NCI-H2227 (cell line): ENCODE measurements around the gene PCBP3.
"Not testable (repeated sequence)": the region's sequence is repeated elsewhere in the genome, so short reads cannot be mapped to it uniquely, and the experiment has no call there.

Experiments used
- DNase-seq: peaks from one replicate; lab custom pipeline; 2025; ENCODE audit not compliant: unreplicated experiment; lab: John Stamatoyannopoulos, UW

PCBP3 gene

DNA sequence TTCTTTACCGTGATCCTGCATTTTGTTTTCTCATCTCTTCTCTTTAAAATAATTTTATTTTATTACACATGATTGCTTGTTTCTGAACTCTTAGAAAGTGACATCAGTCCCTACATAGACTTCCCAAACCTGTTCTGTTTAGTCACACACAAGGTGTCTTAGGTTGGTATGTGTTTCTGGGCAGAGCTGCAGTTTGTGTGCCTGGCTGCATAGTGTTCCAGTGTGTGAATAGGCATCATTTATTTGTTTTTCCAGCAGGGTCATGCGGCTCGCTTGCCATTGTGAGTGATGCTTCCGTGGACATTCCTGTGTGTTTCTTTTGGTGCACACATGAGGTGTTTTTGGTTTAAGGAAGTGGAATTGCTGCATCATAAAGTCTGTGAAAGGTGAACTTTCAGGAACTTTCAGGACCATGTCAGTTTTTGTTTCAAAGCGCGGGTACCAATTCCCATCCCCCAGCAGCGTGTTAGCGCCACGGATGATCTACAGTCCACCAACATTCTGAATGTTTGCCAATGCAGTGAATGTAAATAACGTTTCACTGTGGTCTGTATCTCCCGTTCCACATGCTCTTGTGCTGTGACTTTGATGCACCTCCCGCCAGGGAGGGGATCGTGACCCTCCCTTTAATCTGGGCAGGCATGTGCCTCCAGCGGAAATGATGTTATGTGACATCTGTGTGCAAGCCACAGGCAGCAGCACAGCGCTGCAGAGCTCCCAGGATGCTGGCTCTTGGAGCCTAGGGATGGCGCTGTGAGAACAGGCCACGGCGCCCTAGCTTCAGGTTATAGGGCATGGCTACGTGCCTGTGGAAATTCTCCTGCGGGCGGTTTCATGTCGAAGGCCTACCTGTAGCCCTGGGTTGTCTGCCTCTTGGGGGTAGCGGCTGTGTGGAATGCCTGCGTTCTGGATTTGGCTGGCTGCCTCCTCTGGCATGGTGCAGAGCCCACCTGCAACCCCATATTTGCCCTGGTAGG lies 193.5 kb downstream of the PCBP3 start:
- DNase-seq = no peak

DNA sequence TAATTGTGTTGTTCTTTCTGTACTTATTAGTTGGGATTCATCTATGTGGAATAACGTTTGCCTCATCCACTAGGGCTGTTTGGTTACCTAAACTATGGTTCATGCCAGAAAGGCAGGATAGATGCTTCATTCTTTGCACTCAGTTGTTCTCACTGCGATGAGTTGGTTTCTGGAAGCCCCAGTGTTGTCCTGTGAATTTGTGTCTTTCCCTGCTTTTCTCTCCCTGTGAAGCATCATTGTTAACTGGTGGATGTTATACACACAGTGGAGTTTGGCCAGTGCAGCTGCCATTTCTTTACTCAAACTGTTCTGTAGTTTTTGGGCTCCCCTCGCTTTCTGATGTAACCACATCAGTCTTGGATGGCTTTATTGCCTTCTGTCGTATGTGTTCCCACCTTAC lies 194.4 kb downstream of the PCBP3 start:
- no peak for DNase-seq

DNA sequence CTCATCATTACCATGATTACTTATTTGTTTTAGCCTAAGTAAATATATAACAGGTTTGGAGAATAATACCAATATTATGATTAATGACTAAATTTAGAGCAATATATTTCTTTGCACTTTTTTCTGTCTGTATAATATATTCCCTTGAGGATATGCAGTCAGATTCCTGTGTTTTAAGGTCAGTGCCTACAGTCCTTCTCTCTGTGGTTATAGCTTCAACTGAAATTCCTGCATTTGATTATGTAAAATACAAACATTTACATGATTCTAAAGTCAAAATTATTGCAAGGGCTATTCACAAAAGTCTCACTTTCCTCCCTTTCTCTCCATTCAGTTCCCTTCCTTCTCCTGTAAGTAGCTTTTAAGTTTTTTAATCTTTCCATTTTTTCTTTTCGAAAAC lies 195.1 kb downstream of the PCBP3 start:
- DNase-seq = no peak

DNA sequence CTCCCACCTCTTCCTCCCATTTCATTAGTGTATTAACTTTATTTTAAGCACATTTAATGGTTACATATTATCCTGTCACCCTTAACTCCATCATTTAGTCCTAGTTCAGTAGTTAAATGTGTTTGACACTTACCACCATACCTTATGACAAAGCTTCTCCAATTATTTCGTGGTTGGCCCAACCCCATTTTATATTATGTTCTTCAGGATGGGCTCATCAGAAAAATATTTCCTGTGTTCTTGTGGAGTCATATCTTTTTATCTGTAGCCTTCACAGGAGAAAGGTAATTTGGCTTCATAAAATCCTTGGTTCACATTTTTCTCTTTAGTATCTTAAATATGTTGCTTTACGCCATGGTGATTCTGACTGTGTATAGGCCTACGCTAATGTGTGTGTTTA lies 195.7 kb downstream of the PCBP3 start:
- no peak for DNase-seq

DNA sequence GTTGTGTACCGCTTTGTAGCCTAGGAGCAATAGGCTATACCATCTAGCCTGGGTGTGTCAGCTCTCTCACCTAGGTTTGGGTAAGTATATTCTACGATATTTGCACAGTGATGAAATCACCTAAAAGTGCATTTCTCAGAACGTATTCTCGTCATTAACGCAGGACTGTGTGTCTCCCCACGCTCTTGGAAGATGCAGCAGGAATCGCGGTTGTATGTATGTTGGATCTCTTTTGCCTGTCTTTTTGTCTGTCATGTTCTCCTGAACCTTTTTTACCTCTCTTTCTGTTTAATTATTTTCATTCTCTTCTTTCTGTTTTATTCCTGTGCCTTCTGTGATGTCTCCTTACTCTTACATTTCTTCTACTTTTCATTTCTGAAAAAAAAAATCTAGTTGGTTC lies 197.5 kb downstream of the PCBP3 start:
- DNase-seq = no peak

DNA sequence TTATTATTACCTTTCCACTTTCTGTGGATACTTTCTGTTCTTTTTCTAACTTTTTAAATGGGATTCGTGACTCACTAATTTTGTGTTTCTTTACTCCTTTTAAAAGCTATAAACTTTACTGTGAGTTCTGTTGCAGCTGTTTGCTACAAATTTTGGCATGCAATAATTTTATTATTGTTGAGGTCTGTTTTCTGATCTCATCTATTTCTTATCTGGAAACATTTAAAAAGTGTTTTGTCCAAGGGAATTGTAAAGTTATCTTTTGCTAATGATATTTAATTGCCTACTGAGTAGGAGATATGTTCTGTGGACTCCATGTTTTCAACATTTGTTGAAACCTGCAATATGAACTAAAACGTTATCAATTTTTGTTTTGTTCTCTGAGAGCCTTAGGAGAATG lies 199.9 kb downstream of the PCBP3 start:
- no peak for DNase-seq

DNA sequence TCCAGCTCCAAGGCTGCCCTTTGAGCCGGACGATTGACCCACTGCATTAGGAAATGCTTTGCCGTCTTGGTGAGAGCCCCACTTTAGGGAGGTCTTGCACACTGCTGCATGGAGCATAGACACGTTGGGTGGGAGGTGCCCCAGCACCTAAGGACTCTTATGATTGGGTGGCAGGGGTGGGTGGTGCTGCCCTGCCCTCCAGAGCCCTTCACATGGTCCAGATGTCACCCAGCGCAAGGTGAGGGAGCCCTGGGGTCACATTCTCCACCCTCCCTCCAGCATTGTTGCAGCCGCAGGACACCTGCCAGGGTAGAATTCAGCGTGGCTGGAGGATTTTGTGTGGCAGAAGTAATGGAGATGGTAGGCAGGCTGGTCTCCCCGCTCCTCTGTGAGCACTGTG lies 200.7 kb downstream of the PCBP3 start:
- DNase-seq = no peak

DNA sequence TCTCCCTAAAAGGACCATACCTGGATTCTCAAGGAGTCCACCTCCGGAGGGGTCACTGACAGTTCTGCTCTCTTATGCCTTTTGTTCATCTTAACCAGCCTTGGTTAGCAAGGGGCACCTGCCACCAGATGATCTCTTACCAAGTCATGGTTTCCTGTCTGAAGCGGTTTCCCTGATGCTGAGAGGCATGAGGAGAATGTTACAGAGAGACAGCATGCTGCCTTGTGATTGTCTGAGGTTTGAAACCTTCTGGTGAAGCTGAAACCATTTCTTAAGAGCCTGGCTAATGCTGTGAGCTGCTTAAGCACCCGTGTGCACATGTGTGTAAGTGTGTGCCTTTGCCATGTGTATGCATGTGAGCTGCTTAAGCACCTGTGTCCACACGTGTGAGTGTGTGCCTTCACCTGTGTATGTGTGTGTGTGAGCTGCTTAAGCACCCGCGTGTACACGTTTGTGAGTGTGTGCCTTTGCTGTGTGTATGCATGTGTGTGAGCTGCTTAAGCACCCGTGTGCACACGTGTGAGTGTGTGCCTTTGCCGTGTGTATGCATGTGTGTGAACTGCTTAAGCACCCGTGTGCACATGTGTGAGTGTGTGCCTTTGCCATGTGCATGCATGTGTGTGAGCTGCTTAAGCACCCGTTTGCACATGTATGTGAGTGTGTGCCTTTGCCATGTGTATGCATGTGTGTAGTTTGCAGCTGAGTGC lies 201.7 kb downstream of the PCBP3 start:
- no peak for DNase-seq

DNA sequence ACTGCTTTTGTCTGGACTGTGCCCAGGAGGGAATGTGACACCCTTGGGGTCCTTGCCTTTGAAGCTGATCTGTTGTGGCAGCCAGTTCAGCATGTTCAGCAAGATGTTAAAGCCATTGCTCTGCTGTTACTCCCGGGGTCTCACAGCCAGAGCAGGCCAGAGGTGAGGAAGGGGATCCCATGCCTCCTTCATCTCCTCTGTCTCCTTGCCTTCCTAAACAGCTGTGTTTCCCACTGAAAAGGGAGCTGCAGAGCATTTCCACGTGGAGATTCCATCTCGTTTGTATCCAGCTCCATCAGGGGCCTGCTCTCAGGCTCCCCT lies 202.2 kb downstream of the PCBP3 start:
- DNase-seq = no peak

DNA sequence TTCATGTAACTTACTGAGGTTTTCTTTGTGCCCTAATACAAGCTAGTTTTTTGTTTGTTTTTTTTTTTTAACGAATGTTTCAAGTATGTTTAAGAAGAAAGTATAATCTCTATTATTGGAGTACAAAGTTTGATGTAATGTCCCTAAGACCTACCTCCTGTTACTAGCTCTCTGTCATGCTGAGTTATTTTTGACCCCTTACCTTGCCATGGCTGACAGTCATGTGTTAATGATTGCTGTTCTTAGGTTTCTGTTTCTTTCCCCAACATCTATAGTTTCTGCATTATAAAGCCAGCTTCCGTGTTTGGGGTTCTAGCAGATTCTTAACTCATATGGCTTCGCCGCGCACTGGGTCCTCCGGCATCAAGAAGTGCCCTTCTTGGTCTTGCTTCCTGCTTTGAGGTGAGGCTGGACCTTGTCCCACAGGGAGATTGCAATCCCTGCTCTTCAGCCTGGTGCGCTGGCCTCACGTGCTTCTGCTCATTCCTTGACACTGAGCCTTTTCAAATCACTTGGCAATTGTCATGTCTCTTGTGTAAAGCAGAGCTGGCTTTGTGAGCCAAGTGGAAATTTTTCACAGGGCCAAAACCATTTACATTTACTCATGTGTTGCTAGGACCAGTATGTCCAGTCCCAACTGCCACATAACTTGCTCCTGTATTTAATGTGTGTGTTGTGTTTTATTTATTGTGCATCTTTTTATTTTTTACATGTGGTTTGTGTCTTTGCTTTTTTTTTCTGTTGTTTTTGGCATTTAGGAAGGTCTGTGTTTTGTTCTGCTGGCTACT lies 203.0 kb downstream of the PCBP3 start:
- no peak for DNase-seq

DNA sequence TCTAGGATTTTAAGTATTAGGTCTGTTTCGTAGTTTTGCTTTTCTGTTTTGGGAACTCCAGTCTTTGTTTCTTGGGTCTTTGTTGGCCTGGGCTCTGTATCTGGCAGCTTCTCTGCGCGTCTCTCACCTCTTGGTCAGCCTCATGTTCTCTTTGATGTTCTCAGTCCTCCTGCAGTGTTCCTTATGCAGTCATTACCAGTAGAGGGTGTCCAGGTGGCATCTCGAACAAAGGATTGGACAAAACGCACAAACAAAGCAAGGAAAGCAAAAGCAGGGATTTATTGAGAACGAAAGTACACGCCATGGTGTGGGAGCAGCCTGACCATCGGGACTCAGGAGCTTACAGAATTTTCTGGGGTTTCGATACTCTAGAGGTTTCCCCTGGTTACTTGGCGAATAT lies 204.3 kb downstream of the PCBP3 start:
- no peak for DNase-seq

DNA sequence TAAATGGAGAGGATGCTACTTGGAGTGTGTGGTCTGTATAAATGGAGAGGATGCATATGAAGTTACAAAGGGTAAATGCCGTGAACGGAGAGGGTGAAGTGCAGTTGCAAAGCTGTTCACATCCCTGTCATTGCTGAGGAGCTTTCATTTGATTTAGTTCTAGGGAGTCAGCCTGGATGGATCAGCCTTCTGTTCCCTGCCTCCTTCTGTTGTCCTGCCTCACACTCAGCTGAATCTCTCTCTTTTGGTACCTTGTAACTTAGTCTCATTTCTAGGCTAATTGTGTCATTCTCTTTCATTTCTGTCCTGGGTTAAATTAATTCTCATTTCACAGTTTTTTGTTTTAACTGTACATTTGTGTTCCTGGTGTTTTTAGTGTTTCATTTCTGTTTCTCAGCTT lies 204.8 kb downstream of the PCBP3 start:
- no peak for DNase-seq

DNA sequence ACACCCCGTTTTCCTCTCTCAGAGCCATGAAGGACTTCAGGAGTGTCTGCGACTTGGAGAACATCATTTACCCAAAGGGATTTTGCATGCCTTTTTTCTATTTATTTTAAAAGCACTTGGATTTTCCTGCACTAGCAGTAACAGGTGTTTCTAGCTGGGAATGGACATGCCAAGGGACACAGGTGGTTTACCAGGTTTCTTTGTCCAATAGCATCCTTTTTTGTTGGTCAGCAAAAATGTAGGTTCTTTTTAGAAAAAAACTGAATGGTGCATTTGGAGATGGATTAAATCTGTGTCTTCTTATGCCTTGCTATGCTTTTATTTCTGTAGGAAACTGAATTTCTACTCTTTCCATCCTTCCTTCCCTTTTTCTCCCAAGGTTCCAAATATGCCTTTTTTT lies 205.3 kb downstream of the PCBP3 start:
- DNase-seq = no peak

DNA sequence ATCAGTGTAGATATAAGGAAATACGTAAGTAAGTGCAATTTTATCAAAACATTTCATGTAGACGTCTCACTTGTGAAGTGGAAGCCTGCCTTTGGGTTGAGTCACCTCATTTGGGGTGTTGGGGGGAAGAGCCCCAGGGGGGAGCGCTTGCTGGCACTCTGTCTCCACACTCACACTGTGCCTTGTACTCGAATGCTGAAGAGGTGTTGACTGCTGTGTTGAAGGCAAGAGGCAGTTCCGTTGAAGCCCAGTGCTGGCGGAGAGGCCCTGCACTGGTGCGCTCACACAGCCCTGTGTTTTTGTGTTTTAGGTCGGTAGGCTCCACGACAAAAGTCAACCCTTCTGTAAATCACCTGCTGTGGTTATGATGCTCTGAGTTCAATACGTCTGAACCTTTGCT lies 206.1 kb downstream of the PCBP3 start:
- DNase-seq = no peak

DNA sequence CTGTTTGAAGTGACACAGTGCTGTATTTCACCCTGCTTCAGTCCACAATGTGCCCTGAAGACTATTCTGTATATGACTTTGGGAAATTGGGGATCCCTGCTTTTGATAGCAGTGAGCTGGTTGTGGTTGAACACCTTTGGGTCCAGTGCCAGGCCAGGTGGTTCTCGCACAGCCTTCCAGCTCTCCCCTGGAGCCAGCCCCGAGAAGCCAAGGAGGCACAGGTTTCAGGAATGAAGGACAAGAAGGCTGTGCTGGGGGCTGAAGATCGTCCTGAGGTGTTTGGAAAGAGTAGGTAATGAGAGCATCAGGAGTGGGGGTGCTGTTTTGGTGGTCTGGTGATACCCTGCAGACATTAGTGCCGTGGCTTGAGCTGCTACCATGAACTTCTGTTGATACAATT lies 206.7 kb downstream of the PCBP3 start:
- no peak for DNase-seq

DNA sequence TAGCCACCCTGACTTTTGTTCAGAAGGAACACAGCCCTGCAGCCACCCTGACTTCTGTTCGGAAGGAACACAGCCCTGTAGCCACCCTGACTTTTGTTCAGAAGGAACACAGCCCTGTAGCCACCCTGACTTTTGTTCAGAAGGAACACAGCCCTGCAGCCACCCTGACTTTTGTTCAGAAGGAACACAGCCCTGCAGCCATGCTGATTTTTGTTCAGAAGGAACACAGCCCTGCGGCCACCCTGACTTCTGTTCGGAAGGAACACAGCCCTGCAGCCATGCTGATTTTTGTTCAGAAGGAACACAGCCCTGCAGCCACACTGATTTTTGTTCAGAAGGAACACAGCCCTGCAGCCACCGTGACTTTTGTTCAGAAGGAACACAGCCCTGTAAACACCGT lies 208.9 kb downstream of the PCBP3 start:
- not testable (repeated sequence) for DNase-seq

DNA sequence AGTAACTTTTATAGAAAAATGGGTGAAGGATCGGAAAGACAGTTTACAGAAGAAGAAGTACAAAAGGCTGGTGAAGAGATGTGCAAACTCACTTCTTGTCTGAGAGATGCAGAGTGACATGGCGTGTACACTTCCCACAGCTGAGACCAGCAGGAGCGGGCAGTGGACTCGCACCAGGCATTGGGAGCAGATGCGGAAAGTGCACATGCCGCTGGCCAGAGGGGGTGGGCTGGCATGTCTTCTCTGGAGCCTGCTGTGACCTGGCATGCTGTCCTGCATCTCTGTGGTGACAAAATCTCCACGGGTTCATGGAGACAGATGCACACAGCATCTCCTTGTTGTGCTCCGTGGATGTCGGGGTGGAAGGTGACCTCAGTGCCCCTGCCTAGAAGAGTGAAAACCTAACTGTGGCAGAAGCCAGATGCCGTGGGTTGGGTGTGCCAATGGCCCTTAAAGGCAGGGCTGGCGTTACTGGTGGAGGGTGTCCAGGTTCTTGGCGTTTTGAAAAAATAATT lies 209.4 kb downstream of the PCBP3 start:
- no peak for DNase-seq

DNA sequence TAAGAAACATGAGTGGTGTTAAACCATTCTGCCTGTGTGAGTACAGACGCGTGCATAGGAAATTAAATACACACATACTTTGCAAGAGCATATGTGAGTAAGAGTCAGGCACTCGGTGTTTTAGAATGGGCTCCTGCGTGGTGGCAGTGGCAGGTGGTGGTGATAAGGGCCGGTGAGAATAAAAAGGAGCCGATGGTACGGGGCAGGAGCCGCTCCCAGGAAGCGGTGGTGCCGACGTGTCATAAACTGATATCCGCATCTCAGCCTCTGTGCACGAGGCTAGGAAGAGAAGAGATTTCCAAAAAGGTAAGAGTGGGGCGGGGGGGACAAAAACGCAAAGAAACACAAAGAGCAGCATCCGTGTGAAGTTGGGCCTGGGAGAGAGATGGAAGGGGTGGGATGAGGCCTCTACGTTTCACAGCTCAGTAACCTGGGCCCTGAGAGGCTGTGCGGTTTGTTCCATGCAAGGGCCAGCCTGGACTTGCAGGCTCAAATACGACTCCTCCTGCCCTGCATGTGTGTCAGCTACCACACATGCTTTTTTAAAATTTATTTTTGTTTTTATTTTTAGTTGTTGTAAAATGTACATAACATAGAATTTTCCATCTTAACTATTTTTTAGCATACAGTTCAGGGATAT lies 210.3 kb downstream of the PCBP3 start:
- DNase-seq = no peak

DNA sequence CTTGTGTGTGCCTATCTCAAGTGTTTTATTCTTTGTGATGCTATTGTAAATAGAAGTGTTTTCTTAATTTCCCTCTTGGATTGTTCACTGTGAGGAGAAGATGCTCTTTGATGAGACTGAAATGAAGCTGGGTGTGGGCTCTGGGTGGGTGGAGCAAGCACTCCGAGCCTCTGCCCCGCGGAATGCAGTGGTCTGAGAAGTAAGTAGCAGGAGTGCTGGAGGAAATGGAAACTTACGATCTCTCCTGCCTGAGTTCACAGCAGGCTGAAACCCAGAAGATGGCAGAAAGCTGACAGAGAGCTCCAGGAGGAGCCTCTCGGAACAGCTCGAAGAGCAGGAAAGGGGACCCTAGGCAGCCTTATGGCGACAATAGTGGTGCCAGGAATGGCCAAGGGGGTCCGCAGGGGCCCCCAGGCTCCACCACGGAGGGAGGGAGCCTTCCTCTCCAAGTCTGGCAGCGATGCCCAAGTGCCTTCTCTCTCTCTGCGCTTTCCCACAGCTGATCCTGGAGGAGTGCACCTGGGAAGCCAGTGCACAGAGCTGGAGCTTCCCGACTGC lies 211.2 kb downstream of the PCBP3 start:
- DNase-seq = no peak

DNA sequence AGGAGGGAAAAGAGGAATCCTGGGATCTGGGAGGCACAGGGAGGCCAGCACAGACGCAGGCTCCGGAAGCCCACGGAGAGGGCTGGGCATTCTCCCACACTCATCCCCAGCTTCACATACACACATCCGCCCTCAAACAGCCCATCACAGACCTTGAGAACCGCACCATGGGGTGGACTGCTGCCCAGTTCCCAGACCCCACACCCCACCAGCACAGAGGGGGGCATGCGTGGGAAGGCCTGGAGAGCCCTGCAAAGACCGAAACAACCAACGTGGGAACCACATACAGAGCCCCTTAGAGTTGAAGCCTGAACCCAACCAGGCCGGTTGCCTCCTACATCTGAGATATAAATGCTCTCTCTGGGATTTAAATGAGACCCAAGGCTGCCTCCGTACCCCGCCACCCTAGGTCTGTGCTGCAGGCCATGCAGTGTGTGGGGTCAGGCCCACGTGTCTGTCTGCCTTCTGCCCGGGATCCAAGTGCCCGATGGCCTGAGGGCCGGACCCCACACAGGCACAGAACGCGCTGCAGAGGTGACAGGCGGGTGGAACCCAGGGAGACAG lies 211.8 kb downstream of the PCBP3 start:
- DNase-seq = no peak
